Hair follicle dermal papilla cell (primary cell): Measurements from ENCODE around the gene MYDGF. TPM values are rescaled to one million over a fixed set of nuclear protein-coding genes. Genes with fewer than 3 reads are reported as not detected.

Experiments
- total RNA-seq: library from RNA; depleted of rRNA; stranded (reverse); fragments of >200 nt; gene quantifications from 2 replicates; pipeline ENCODE4 v1.2.3, GENCODE V29; 2012

The MYDGF gene
- 80.5 and 117 TPM in 2 replicates for total RNA-seq

DNA sequence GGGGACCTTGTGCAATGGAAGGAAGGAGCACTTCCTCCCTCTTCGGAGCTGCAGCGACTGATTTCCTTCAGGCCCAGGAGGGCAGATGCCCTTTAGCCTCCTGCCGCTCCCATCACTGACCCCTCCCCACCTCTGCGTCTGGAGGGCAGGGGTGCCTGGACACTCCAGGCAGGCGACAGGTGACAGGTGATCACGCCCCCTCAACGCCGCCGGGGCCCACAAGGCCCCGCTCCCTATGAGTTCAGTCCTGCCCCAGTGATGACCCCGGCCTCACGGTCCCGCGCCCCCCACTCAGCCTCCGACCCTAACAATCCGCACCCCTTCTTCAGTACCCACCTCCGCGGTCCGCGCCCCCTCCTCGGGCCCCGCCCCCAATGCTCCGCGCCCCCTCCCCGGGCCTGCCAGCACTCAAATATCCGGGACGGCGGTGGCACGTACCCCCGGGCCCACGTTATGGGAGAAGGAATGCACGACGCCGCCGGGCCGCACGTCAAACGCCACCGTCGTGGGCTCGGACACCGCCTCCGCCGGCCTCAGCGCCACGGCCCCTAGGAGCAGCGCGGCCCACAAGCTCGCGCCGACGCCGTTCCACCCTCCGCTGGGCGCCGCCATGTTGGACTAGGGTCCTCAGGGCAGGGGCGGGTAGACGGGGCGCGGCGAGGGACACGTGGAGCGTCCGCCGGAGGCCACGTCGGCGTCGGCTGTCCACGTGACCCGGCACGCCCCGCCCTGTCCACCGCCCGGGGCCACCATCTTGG is at the start of gene MYDGF:
MYDGF (minus strand) TSS at position 620 of the 758 bp plus-strand sequence; CDS start at position 612, 8 bp downstream.

DNA sequence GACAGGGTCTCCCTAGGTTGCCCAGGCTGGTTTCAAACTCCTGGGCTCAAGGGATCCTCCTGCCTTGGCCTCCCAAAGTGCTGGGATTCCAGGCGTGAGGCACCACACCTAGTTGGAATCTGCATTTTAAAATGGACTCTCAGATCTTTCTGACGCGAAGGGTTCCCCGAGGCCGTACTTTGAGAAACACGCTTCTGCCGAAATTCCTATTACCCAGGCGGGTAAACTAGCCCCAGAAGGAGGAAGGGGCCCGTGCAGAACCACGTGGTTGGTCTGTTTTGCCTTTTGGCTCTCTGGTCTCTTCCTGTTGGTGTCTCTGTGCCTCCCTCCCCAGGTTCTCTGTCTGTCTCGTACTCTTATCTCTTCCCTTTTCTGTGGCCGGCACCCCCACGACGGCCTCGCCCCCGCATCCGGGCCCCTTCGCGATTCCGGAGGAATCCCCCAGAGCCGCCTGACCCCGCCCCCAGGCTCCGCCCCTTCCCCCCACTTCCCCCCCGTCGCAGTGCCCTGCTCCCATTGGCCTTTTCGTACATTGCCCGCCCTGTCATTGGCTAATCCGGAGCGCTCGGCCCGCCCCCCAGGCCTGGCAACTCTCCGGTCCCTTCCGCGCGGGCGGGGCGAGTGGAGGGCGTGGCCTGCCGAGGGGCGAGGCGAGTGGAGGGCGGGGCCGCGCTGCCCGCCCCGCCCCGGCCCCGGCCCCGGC is 31.2 kb downstream of the MYDGF start, which contains the start of gene TNFAIP8L1:
TNFAIP8L1 (plus strand) TSS at position 689 of the 703 bp plus-strand sequence. CDS start 12,354 bp downstream, outside the sequence.

Other genes starting within 250 kb of the MYDGF start
- gene UBXN6, start 212.5 kb downstream of the MYDGF start, total RNA-seq = 101 and 116 TPM in 2 replicates
- 58.1 and 65.7 TPM in 2 replicates for gene HDGFL2, start 198.0 kb downstream of the MYDGF start, total RNA-seq
- gene PLIN4, start 151.9 kb downstream of the MYDGF start, total RNA-seq = under 0.01 and 0.16 TPM in 2 replicates
- gene PLIN5, start 135.1 kb downstream of the MYDGF start, total RNA-seq = not detected in 2 replicates
- gene LRG1, start 130.3 kb downstream of the MYDGF start, total RNA-seq = not detected in 2 replicates
- gene SEMA6B, start 110.7 kb downstream of the MYDGF start, total RNA-seq = 0.12 and 0.49 TPM in 2 replicates
- 1.9 and 2.1 TPM in 2 replicates for gene TNFAIP8L1, start 30.8 kb downstream of the MYDGF start, total RNA-seq
- gene DPP9, start 53.5 kb upstream of the MYDGF start, total RNA-seq = 29.9 and 35.6 TPM in 2 replicates
- gene FEM1A, start 121.4 kb upstream of the MYDGF start, total RNA-seq = 15.8 and 18.8 TPM in 2 replicates
- gene TICAM1, start 161.4 kb upstream of the MYDGF start, total RNA-seq = 5.6 and 6.7 TPM in 2 replicates
- gene PLIN3, start 197.3 kb upstream of the MYDGF start, total RNA-seq = 345 and 355 TPM in 2 replicates
- gene ARRDC5, start 232.6 kb upstream of the MYDGF start, total RNA-seq = 0.49 TPM in 1 of 2 replicates, not detected in the other
- 13.7 and 19.1 TPM in 2 replicates for gene UHRF1, start 239.2 kb upstream of the MYDGF start, total RNA-seq